H7 (cell line): Measurements from ENCODE around the gene BRWD1. TPM values are rescaled to one million over a fixed set of nuclear protein-coding genes. Genes with fewer than 3 reads are reported as not detected.

Experiments used
- DNase-seq: peaks from one replicate; pipeline ENCODE4 v3.0.0; 2012
- H3K27me3 ChIP-seq: 2 replicates; pipeline ENCODE4 v1.6.0; 2011; ENCODE audit warnings: mild to moderate bottlenecking, low read length; ENCODE audit not compliant: control insufficient read depth, insufficient read depth
- H3K36me3 ChIP-seq: replicated peaks from 2 replicates; pipeline ENCODE4 v1.5.1; 2011; ENCODE audit warnings: low read length; ENCODE audit not compliant: control insufficient read depth, insufficient read depth
- H3K4me3 ChIP-seq: 2 replicates; pipeline ENCODE4 v1.5.1; 2011; ENCODE audit warnings: low read depth, mild to moderate bottlenecking, control low read depth, low read length, moderate library complexity; ENCODE audit not compliant: insufficient read depth
- total RNA-seq: library from RNA; depleted of rRNA; stranded (reverse); fragments of >200 nt; shearing (Covaris generic); gene quantifications from 2 replicates; pipeline ENCODE4 v1.2.3, GENCODE V29; 2014; rRNA removed

The BRWD1 gene
- 33.5 and 51.2 TPM in 2 replicates for total RNA-seq

DNA sequence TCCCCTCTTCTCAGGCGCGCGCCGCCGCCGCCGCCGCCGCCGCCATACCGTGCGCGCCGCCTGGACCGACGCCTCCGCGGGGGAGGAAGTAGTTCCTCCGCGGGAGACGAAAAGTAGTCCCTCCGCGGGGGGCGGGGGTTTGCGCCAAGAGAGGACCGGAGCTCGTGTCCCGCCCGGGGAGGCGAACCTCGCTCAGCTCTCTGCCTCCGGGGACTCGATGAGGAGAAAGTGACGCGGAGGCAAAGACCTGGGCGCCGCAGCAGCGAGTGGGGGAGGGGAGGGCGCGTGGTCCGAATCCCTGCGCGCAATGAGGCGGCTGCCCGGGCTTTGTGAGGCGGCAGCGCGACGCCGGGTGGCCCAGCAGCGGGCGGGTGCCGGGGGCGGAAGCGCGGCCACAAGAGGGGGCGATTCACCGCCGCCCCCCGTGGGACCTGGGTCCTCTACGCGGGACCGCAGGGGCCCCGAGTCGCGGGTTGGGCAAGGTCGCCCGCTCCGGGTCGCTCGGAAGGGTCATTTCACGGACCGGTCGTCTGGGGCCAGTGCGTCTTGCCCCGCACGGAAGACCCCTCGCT, at the start of gene BRWD1:
BRWD1 (minus strand) TSS at position 62 of the 572 bp plus-strand sequence. CDS start 141 bp downstream, outside the sequence.
- Histone ChIP-seq H3K27me3 (no peaks in the 10 kb centered on the region), H3K4me3 (peak within 1 kb of the TSS; percentile 77), H3K36me3 (peaks cover 12% of the 10 kb centered on the region)
- DNase-seq, result peak; percentile 91

DNA sequence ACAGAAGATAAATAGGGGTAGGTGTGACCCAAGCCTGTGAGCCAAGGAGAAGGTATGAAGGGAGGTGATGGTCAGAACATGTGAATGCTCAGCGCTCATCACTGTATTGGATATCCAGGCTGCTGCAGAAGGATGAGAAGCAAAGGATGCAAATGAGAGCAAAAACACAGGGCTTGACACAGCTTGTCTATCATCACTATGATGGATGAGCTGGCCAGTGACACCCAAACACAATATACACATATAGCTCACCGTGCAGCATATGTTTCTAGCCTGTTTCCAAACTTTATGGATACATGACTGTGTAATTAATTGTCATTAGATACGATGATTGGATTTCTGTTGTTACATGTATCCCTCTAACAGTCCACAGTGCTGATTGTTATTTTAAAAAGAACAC, 49.3 kb upstream of the BRWD1 start:
- DNase-seq, result no peak
- no peaks in the 10 kb centered on the region for H3K36me3 ChIP-seq
- no peaks in the 10 kb centered on the region for H3K27me3 ChIP-seq
- H3K4me3 ChIP-seq, result no peak overlapping the region

DNA sequence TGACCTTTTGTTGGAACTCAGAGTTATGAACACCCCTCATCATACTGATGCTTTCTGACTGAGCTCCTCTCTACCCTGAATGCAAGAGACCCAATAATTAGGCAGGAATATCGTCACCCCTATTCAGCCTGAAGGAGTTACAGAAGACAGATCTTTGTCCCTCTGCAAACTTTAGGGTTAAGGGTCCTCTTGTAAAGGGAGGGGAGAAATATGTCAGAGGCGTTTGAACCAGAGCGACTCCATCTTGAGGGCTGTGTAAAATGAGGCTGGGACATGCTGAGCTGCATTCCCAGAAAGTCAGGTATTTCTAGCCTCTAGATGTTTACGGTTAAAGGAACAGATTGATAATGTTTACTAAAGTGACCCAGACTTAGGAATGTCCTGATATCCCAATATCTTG, 46.0 kb upstream of the BRWD1 start:
- H3K27me3 ChIP-seq, result no peaks in the 10 kb centered on the region
- H3K36me3 ChIP-seq, result no peaks in the 10 kb centered on the region
- H3K4me3 ChIP-seq, result no peak overlapping the region
- no peak for DNase-seq

DNA sequence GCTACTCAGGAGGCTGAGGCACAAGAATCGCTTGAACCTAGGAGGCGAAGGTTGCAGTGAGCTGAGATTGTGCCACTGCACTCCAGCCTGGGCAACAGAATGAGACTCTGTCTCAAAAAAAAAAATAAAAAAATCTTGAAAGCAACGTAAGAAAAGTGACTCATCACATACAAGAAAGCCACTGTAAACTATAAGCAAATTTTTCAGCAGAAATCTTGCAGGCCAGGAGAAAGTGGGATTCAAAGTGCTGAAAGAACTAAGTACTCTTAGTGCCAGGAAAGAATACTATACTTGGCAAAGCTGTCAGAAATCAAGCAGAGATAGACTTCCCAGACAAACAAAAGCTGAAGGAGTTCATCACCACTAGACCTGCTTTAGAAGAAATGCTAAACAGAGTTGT, 39.9 kb upstream of the BRWD1 start:
- Histone ChIP-seq H3K27me3 (no peaks in the 10 kb centered on the region), H3K4me3 (no peak overlapping the region), H3K36me3 (no peaks in the 10 kb centered on the region)
- no peak for DNase-seq

DNA sequence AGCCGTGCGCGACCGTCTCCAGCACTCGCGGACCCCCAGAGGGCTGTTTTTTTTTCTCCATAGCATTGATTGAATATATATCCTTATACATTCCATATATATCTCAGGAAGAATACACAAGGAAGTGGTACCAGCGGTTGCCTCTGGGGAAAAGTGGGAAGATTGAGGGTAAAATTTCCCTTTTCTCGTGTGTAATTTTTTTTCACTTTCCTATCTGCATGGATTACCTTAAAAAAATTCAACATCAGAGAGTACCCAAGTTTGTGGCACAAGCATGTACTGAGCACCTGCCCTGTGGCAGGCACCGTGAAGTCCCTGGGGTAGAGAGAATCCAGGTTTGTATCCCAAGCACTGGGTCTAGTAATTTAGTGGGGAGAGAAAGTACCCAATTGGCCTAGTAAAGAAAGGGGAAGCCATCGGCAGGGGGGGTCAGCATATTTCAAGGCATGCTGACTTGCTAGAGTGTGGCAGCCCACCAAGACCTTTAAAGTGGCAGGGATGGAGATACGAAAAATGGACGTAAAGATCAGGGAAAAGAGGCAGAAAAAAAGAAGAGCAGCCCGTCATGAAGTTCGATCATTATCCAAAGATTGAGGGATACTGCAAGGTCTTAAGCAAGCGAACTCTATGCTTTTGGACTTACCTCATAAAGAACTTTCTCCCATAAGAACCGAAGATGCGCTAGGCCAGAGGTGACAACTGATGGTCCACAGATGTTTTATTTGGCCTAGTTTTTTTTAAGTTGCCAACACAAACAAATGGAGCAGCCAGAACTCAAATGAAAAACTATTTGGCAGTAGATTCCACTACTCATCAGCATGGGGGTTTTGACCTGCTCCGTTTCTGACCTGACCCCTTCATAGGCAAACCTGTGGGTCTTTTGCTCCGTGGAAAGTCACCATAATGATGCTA, 36.9 kb upstream of the BRWD1 start:
- H3K27me3 ChIP-seq, result no peaks in the 10 kb centered on the region
- H3K36me3 ChIP-seq, result peaks cover 7% of the 10 kb centered on the region
- peak overlapping the region; percentile 71 for H3K4me3 ChIP-seq
- no peak for DNase-seq

DNA sequence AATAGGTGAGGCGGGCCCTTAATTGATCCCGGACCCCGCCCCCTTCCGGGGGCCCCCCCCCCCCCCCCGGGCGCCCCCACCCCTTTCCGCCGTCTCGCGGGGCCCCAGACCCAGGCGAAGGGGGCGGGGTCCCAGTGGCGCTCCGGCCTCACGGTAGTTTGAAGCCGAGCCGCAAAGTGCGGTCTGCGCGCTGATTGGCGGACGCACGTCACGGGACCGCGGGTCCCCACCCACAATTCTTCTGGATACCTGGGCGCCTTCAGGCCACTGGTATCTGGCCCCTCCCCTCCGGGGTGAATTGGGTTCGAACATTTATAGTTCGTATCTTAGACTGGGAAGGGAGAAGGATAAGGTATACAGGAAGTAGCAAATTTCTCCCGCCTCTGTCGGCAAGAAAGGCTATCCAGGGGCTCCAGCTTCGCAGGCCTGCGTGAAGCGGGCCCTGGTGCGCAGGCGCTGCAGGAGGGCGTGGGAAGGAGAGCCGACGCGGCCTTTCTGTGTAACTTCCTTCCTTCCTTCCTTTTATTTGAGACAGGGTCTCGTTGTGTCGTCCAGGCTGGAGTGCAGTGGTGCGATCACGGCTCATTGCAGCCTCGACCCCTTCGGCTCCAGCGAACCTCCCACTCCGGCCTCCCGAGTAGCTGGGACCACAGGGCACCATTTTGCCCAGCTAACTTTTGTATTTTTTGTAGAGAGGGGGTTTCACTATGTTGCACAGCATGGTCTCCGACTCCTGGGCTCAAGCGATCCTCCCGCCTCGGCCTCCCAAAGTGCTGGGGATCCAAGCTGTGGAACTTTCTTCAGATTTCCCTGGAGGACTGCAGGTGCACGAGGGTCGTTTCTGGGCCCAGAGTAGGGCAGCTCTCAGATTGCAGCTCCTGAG, 36.0 kb upstream of the BRWD1 start:
- H3K36me3 ChIP-seq, result peaks cover 9% of the 10 kb centered on the region
- DNase-seq, result peak; percentile 98
- H3K4me3 ChIP-seq, result peak overlapping the region; percentile 71
- no peaks in the 10 kb centered on the region for H3K27me3 ChIP-seq

DNA sequence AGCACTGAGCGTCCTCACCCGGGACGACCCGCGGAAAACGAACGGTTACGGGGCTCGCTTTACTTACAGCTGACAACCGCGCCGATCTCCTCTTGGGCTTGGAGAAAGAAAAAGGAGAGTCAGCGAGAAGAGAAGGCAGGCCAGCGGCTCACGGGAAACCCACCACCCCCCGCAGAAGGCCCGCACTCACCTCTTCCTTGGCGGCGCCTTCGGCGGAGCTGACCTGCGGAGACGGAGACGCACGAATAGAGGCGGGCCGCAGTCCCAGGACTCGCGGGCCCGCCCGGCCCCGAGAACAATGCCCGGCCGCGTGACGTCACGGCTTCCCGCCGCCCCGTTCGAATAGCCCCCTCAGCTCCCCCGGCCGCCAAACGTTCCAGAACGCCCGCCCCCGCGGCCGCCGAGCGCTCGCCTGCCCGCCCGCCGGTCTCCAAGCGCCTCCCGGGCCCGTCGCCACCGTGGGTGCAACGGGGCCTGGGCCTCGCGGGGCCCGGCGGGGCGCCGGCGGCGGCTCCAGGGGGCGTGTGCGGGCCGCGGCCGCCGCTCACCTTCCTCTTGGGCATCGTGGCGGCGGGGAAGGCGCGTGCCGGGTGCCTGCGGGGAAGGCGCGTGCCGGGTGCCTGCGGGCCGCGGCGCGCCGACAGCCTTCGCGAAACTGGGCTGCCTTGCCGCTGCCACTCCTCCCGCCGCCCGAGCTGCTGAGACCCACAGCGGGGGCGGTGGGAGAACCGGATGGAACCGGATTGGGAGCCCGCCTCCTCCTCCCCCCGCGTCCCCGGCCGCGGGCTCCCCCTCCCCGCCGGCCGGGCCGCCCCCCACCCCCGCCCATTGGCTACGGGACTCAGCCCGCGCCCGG, 35.2 kb upstream of the BRWD1 start, which contains the start of gene HMGN1:
HMGN1 (minus strand) TSS at position 734 of the 856 bp plus-strand sequence; CDS start at position 563, 171 bp downstream.
- peak; percentile 92 for DNase-seq
- no peaks in the 10 kb centered on the region for H3K27me3 ChIP-seq

DNA sequence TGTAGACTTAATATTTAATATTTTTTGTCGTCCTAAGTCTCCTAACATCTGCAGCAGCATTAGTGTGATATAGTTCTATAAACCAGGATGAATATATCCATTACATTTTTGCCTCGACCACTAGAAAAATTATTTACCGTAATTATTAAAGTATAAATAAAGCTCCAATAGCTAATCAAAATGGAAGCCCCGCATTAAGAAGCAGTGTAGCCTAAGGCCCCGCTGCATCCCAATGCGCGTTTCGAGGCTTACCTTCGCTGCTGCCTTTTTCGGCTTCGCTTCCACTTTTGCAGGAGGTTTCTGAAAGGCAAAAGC, 34.6 kb upstream of the BRWD1 start:
- DNase-seq, result no peak
- Histone ChIP-seq H3K27me3 (no peaks in the 10 kb centered on the region), H3K4me3 (peak overlapping the region; percentile 98), H3K36me3 (peaks cover 17% of the 10 kb centered on the region)

More for the DNA sequence above, 35.2 kb upstream of the BRWD1 start, which contains the start of gene HMGN1:
- H3K4me3 ChIP-seq, result peak within 1 kb of the TSS; percentile 98
- peaks cover 12% of the 10 kb centered on the region for H3K36me3 ChIP-seq

DNA sequence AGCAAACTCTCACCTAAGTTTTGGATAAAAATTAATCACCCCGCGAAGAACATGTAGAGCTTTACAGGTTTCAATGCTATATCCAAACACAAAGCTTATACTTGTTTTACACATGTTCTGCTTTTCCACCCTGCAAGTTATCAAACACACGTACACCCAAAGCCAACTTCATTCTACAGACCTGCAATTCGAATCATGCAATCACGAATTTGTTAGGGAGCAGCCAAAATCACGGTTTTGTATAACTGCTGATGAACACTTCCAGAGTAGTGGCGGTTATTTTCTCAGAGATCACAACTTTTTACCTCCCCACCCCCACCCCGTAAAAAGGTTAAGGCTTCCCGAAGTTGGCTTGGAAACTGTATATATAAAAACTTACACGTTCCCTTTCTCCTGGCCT, 34.1 kb upstream of the BRWD1 start:
- Histone ChIP-seq H3K4me3 (peak overlapping the region; percentile 98), H3K27me3 (no peaks in the 10 kb centered on the region), H3K36me3 (peaks cover 18% of the 10 kb centered on the region)
- DNase-seq, result no peak

DNA sequence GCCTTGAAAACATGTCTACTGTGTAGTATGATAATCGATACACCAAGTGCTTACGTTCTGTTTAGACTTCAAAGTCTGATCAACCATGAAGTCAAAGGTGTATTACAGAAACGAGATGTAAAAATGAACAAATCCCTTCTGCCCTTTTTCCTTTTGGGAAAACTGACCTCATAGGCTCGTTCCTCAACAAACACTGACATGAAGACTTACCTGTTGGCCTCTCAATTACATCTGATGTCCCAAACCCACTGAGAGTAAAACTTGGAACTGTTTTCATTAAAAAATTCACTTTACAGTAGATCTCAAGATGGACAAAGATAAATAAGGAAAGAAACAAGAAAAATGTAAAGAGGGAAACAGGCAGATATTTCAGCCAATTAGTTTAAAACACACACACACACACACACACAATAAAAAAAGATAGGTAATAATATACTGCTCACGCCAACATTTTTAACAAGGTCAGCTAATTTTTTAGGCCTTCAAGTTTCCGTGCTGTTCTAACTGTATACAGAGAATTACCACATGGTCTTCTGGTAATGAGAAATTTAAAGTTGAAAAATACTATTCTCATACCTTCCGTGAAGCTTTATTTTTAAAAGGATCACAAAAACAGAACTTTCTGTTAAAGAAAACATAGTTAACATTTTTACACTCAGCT, 33.4 kb upstream of the BRWD1 start:
- Histone ChIP-seq H3K27me3 (no peaks in the 10 kb centered on the region), H3K36me3 (peaks cover 18% of the 10 kb centered on the region), H3K4me3 (no peak overlapping the region; the same call in 1 of the 2 replicates)
- no peak for DNase-seq

DNA sequence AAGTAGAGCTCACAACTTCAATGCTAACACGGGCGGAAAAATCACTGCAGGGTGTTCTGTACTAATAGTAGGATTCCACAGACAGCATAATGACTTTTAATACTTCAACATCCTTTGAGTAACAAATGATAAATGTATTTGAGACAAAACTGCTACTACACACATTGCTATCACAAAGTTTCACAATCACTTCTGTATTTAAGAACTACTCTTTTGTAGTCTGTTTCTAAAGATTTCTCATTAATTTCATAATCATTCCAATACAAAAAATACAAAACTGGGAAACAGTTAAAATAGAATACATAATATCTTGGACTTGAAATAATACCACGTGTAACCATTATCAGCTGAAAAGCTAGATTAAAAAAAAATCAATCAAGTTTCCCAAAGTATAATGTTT, 32.8 kb upstream of the BRWD1 start:
- Histone ChIP-seq H3K36me3 (peaks cover 19% of the 10 kb centered on the region), H3K4me3 (no peak overlapping the region), H3K27me3 (no peaks in the 10 kb centered on the region)
- DNase-seq, result no peak

DNA sequence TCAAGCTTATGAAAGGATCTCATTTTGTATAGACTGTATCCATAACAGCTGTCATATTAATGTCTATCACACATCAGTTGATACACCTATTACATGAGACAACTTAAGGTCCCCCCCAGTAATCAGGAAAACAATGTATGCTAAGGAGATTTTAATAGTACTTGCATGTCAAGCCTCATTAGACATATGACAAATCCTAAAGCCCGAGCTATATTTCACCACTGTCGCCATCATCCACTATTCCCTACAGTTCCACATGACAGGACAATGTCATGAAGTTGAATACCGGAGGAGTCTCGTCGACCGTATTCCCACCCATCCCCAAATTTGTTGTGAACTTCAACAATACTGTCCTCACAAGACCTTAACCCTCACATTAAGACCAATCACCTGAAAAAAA, 32.0 kb upstream of the BRWD1 start:
- H3K27me3 ChIP-seq, result no peaks in the 10 kb centered on the region
- DNase-seq, result no peak
- H3K36me3 ChIP-seq, result peaks cover 19% of the 10 kb centered on the region
- no peak overlapping the region for H3K4me3 ChIP-seq

DNA sequence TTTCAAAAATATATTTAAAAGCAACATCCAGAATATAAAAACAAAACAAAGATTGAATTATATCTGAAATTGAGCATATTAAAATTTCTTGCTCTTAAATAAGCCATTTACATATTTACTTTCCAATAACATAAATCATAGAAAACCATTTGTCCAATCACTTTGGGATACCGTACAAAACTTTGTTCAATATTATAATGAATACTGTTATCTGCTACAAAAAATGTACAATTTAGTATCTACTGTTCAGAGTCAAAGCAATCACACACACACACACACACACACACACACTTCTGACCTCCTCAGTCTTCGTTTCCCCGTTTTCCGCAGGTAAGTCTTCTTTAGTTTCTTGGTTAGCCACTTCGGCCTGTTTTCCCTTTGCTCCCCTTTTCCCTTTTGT, 31.4 kb upstream of the BRWD1 start:
- DNase-seq, result no peak
- Histone ChIP-seq H3K4me3 (no peak overlapping the region), H3K36me3 (peaks cover 19% of the 10 kb centered on the region), H3K27me3 (no peaks in the 10 kb centered on the region)
